Measurements from ENCODE around the gene ETV3.

GRCh38 chr1:157105988-157106812, 32.0 kb downstream of the ETV3 start:
- TF ChIP-seq TOX (CRISPR knock-in tag; IDR thresholded peaks at IDR 0.05; ENCODE audit: borderline replicate concordance), result no peak
- TF ChIP-seq PATZ1 (CRISPR knock-in tag; IDR thresholded peaks at IDR 0.05; ENCODE audit: borderline replicate concordance), result no peak
- TF ChIP-seq RARB (CRISPR knock-in tag; IDR thresholded peaks at IDR 0.05), result no peak
- TF ChIP-seq ZC3H10 (CRISPR knock-in tag; IDR thresholded peaks at IDR 0.05), result no peak
- TF ChIP-seq GLIS3 (CRISPR knock-in tag; IDR thresholded peaks at IDR 0.05), result no peak
- TF ChIP-seq, protein P1, sequence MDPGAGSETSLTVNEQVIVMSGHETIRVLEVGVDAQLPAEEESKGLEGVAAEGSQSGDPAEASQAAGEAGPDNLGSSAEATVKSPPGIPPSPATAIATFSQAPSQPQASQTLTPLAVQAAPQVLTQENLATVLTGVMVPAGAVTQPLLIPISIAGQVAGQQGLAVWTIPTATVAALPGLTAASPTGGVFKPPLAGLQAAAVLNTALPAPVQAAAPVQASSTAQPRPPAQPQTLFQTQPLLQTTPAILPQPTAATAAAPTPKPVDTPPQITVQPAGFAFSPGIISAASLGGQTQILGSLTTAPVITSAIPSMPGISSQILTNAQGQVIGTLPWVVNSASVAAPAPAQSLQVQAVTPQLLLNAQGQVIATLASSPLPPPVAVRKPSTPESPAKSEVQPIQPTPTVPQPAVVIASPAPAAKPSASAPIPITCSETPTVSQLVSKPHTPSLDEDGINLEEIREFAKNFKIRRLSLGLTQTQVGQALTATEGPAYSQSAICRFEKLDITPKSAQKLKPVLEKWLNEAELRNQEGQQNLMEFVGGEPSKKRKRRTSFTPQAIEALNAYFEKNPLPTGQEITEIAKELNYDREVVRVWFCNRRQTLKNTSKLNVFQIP (CRISPR knock-in tag; IDR thresholded peaks at IDR 0.05; ENCODE audit: borderline replicate concordance, low read depth), result no peak
- no peak for TF ChIP-seq ARNTL (CRISPR knock-in tag; IDR thresholded peaks at IDR 0.05; ENCODE audit: borderline replicate concordance, low read depth)
- no peak for TF ChIP-seq ZNF8 (CRISPR knock-in tag; IDR thresholded peaks at IDR 0.05)

All from SK-N-SH treated with all-trans-retinoic acid at 6 μM for 48 hours (cell line).